ENCODE measurements around the gene CMPK1. TPM values are rescaled to one million over a fixed set of nuclear protein-coding genes. Genes with fewer than 3 reads are reported as not detected.
A peak's percentile ranks its signal among the peaks of the same experiment; 100 is the strongest.
"Not testable (repeated sequence)": the region's sequence is repeated elsewhere in the genome, so short reads cannot be mapped to it uniquely, and the experiment has no call there.

The CMPK1 gene
- total RNA-seq, 1 donor from 2014 or later = 94.5 TPM

DNA sequence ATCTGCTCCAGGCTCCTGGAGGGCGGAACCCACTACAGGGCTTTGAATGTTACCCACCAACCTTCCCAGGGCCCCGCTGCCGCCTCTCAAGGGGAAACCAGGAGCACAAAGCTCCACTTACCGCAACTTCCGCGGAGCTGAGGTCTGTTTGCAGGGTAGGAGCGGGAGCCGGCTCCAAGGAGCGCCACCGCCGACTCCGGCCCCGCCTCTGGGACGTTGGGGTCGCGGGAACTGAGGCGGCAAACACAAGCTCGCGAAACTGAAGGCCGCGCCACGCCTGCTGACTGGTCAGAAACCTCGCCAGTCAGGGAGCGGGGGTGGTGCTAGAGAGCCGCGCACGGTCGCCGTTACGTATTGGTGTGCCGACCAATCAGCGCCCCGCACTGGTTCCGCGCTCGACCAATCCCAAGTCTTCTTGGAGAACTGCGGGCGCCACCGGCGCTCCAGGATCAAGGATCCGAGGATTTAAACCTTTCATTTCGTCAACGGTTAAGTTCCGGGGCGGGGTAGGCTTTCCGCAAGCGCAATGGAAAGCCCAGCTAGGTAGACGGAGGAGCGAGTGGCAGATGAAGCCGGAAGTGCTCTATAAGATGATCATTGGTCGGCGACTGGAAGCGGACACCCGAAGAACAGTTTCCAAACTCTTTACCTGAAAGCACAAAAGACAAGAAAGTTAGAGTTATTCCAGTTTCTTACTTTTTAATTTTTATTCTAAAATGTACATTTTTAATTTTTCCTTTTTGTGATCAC, 19.5 kb upstream of the CMPK1 start, which contains the start of gene STIL:
STIL (minus strand) TSS at position 233 of the 750 bp plus-strand sequence. CDS start 3,828 bp downstream, outside the sequence.
- Histone ChIP-seq H3K27me3 (ENCODE audit: control insufficient read depth, insufficient read depth, low read length) (no peaks in the 10 kb centered on the region), H3K36me3 (ENCODE audit: control insufficient read depth, insufficient read depth, low read length) (no peaks in the 10 kb centered on the region), H3K4me3 (ENCODE audit: low read depth, low read length) (peak within 1 kb of the TSS; percentile 73)
- no peak for FAIRE-seq
- TF ChIP-seq, protein P1, sequence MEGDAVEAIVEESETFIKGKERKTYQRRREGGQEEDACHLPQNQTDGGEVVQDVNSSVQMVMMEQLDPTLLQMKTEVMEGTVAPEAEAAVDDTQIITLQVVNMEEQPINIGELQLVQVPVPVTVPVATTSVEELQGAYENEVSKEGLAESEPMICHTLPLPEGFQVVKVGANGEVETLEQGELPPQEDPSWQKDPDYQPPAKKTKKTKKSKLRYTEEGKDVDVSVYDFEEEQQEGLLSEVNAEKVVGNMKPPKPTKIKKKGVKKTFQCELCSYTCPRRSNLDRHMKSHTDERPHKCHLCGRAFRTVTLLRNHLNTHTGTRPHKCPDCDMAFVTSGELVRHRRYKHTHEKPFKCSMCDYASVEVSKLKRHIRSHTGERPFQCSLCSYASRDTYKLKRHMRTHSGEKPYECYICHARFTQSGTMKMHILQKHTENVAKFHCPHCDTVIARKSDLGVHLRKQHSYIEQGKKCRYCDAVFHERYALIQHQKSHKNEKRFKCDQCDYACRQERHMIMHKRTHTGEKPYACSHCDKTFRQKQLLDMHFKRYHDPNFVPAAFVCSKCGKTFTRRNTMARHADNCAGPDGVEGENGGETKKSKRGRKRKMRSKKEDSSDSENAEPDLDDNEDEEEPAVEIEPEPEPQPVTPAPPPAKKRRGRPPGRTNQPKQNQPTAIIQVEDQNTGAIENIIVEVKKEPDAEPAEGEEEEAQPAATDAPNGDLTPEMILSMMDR (IDR thresholded peaks at IDR 0.05; ENCODE audit: insufficient read depth, low read length, severe bottlenecking) = no peak
- peak; percentile 99 for DNase-seq (ENCODE audit: low read depth)

- no peaks in the 10 kb centered on the region for H3K27me3 ChIP-seq (ENCODE audit: control insufficient read depth, insufficient read depth, low read length)
- no peaks in the 10 kb centered on the region for H3K36me3 ChIP-seq (ENCODE audit: control insufficient read depth, insufficient read depth, low read length)
- H3K4me3 ChIP-seq (ENCODE audit: low read depth, low read length) = no peak overlapping the region
- TF ChIP-seq, protein P1 (IDR thresholded peaks at IDR 0.05; ENCODE audit: insufficient read depth, low read length, severe bottlenecking) = no peak
- no peak for FAIRE-seq
- DNase-seq (ENCODE audit: low read depth) = peak; percentile 55
These were observed 15.7 kb upstream of the CMPK1 start for GRCh38 chr1:47317841-47318240.

- not testable (repeated sequence) for DNase-seq (ENCODE audit: low read depth); H3K36me3 ChIP-seq (ENCODE audit: control insufficient read depth, insufficient read depth, low read length); FAIRE-seq; H3K27me3 ChIP-seq (ENCODE audit: control insufficient read depth, insufficient read depth, low read length); H3K4me3 ChIP-seq (ENCODE audit: low read depth, low read length)
These were observed 13.6 kb upstream of the CMPK1 start for GRCh38 chr1:47319968-47320367.

DNA sequence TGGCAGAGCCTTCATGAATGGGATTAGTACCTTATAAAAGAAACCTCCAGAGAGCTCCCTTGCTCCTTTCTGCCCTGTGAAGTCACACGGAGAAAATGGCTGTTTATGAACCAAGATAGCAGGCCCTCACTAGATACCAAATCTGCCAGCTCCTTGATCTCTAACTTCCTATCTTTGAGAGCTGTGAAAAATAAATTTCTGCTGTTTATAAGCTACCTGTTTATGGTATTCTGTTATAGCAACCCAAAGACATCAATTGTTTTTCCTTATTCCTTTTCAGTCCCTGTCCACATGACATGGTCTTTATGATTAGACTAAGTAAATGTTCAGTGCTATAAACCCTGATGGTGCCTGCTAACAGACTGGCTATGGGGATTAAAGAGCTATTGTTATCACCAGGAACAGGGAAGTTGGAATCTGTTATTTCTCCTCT, 10.0 kb upstream of the CMPK1 start:
- FAIRE-seq (no peak), DNase-seq (ENCODE audit: low read depth) (no peak)

GRCh38 chr1:47324682-47325081, 8.9 kb upstream of the CMPK1 start:
- H3K27me3 ChIP-seq (ENCODE audit: control insufficient read depth, insufficient read depth, low read length) = no peaks in the 10 kb centered on the region
- H3K36me3 ChIP-seq (ENCODE audit: control insufficient read depth, insufficient read depth, low read length) = no peaks in the 10 kb centered on the region
- DNase-seq (ENCODE audit: low read depth) (no peak), FAIRE-seq (no peak)
- H3K4me3 ChIP-seq (ENCODE audit: low read depth, low read length) = no peak overlapping the region
- TF ChIP-seq, protein P1 (IDR thresholded peaks at IDR 0.05; ENCODE audit: insufficient read depth, low read length, severe bottlenecking) = no peak

More for the DNA sequence above, 10.0 kb upstream of the CMPK1 start:
- TF ChIP-seq, protein P1 (IDR thresholded peaks at IDR 0.05; ENCODE audit: insufficient read depth, low read length, severe bottlenecking) = no peak
- no peaks in the 10 kb centered on the region for H3K36me3 ChIP-seq (ENCODE audit: control insufficient read depth, insufficient read depth, low read length)
- H3K4me3 ChIP-seq (ENCODE audit: low read depth, low read length) = no peak overlapping the region
- no peaks in the 10 kb centered on the region for H3K27me3 ChIP-seq (ENCODE audit: control insufficient read depth, insufficient read depth, low read length)

DNA sequence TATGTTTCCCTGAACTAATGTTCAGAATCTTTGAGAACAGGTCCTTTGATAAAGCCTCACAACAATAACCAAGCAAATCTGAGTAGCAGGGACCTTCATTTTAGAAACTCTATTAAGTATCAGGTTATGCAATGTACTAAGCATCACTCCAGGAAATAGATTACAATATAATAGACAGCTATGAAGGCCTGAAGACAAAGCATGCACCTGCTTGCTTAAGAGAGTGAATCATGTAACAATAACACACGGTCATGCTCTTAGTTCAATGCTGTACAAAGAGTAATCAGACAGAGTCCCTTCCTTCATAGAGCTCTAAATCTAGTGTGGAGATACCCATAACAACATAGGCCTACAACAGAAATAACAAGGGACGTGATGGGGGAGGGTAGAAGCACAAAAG, 8.1 kb upstream of the CMPK1 start:
- H3K36me3 ChIP-seq (ENCODE audit: control insufficient read depth, insufficient read depth, low read length) = no peaks in the 10 kb centered on the region
- H3K27me3 ChIP-seq (ENCODE audit: control insufficient read depth, insufficient read depth, low read length) = no peaks in the 10 kb centered on the region
- no peak overlapping the region for H3K4me3 ChIP-seq (ENCODE audit: low read depth, low read length)
- DNase-seq (ENCODE audit: low read depth) (peak; percentile 95), FAIRE-seq (no peak)
- TF ChIP-seq, protein P1 (IDR thresholded peaks at IDR 0.05; ENCODE audit: insufficient read depth, low read length, severe bottlenecking) = no peak
